ENCODE results near the gene THBD.

GRCh38 chr20:23011008-23011721 lies 38.3 kb downstream of the THBD start:
- TF ChIP-seq ZNF324 (CRISPR knock-in tag; IDR thresholded peaks at IDR 0.05): no peak
- no peak for TF ChIP-seq CTCF (IDR thresholded peaks at IDR 0.05 in 2 of 3, conservative IDR thresholded peaks at IDR 0.05 in 1 of 3; ENCODE audit: insufficient read depth in 2 of 3, low read depth in 1 of 3, low read length in 3 of 3)
- no peak for TF ChIP-seq POLR2AphosphoS5 (IDR thresholded peaks at IDR 0.05; ENCODE audit: control insufficient read depth, insufficient read depth, low read depth, low read length)
- TF ChIP-seq GTF2F1 (IDR thresholded peaks at IDR 0.05; ENCODE audit: low read depth, low read length): no peak
- no peak for TF ChIP-seq SIX5 (IDR thresholded peaks at IDR 0.05; ENCODE audit: borderline replicate concordance in 1 of 2, insufficient read depth in 1 of 2, low read depth in 1 of 2, low read length in 2 of 2)
- TF ChIP-seq FOXM1 (IDR thresholded peaks at IDR 0.05; ENCODE audit: low read depth): no peak
- TF ChIP-seq FOXM1 (CRISPR knock-in tag; IDR thresholded peaks at IDR 0.05; ENCODE audit: low read depth): no peak
- TF ChIP-seq SMARCE1 (IDR thresholded peaks at IDR 0.05): no peak
- no peak for TF ChIP-seq POLR2A (conservative IDR thresholded peaks at IDR 0.05)
